IMR-90 (cell line): ENCODE measurements around the gene SLC26A2. TPM values are rescaled to one million over a fixed set of nuclear protein-coding genes. Genes with fewer than 3 reads are reported as not detected.

Source experiments
- ATAC-seq: fragments of 200-7000 bp; cut with Tn5 transposase; 2 replicates; pipeline ENCODE4 v1.9.1; 2020; ENCODE audit warnings: low read depth, mild to moderate bottlenecking, moderate library complexity
- BruUV-seq: library from RNA; stranded (reverse); fragments of 400-500 nt; replicated peaks from 2 replicates; lab custom pipeline; 2021; lab: Mats Ljungman, UMichigan
- CTCF ChIA-PET: fragments of 300-600 bp; formaldehyde crosslinking; extraction: SDS; loops from one replicate; lab custom pipeline; 2021; ENCODE audit warnings: antibody characterized with exemption; lab: Yijun Ruan, JAX
- POLR2A ChIA-PET: fragments of 300-600 bp; sonication (Branson Sonifier 250); formaldehyde crosslinking; loops from one replicate; lab custom pipeline; 2022; ENCODE audit warnings: antibody characterized with exemption; ENCODE audit not compliant: unreplicated experiment; lab: Charles Lee
- DNase-seq: peaks from one replicate; pipeline ENCODE4 v3.0.0; 2013
- H2AFZ ChIP-seq: replicated peaks from 2 replicates; pipeline ENCODE3; 2013; ENCODE audit warnings: low read length, mild to moderate bottlenecking; ENCODE audit not compliant: poor library complexity
- H2AK5ac ChIP-seq: 2 replicates; pipeline ENCODE4 v1.6.1; 2013; ENCODE audit warnings: low read depth, low read length, inconsistent platforms
- H2AK9ac ChIP-seq: replicated peaks from 2 replicates; pipeline ENCODE3; 2013; ENCODE audit warnings: mild to moderate bottlenecking, low read depth, low read length, moderate library complexity; ENCODE audit not compliant: poor library complexity
- H2BK120ac ChIP-seq: 2 replicates; pipeline ENCODE4 v1.6.1; 2013; ENCODE audit warnings: low read depth, low read length, inconsistent platforms
- H2BK15ac ChIP-seq: 3 replicates; pipeline ENCODE4 v1.6.1; 2013; ENCODE audit warnings: low read depth, low read length, inconsistent platforms
- H2BK20ac ChIP-seq: 2 replicates; pipeline ENCODE4 v1.6.1; 2013; ENCODE audit warnings: low read depth, mild to moderate bottlenecking, inconsistent platforms, low read length, moderate library complexity
- H2BK5ac ChIP-seq: 2 replicates; pipeline ENCODE4 v1.6.1; 2013; ENCODE audit warnings: mild to moderate bottlenecking, low read depth, low read length, inconsistent platforms; ENCODE audit not compliant: poor library complexity, severe bottlenecking
- H3K14ac ChIP-seq: replicated peaks from 2 replicates; pipeline ENCODE4 v1.6.1; 2013; ENCODE audit warnings: low read depth, low read length, inconsistent platforms
- H3K18ac ChIP-seq: 2 replicates; pipeline ENCODE4 v1.6.1; 2013; ENCODE audit warnings: low read depth, low read length, control low read depth
- H3K23ac ChIP-seq: 2 replicates; pipeline ENCODE4 v1.6.1; 2013; ENCODE audit warnings: low read depth, low read length, inconsistent platforms
- H3K27ac ChIP-seq: 2 replicates; pipeline ENCODE4 v1.5.1; 2013; ENCODE audit warnings: mild to moderate bottlenecking, control low read depth, low read length; ENCODE audit not compliant: insufficient read depth
- H3K27me3 ChIP-seq: 2 replicates; pipeline ENCODE4 v1.6.1; 2013; ENCODE audit warnings: low read length; ENCODE audit not compliant: control insufficient read depth, insufficient read depth
- H3K36me3 ChIP-seq: 2 replicates; pipeline ENCODE4 v1.6.1; 2013; ENCODE audit warnings: low read length, mixed read lengths; ENCODE audit not compliant: control insufficient read depth, insufficient read depth
- H3K4ac ChIP-seq: 2 replicates; pipeline ENCODE4 v1.6.1; 2013; ENCODE audit warnings: low read depth, low read length, inconsistent platforms
- H3K4me1 ChIP-seq: 2 replicates; pipeline ENCODE4 v1.6.1; 2013; ENCODE audit warnings: low read length, mixed read lengths; ENCODE audit not compliant: control insufficient read depth, insufficient read depth
- H3K4me2 ChIP-seq: 2 replicates; pipeline ENCODE4 v1.6.1; 2013; ENCODE audit warnings: low read depth, mild to moderate bottlenecking, control low read depth, low read length, moderate library complexity
- H3K4me3 ChIP-seq: 2 replicates; pipeline ENCODE4 v1.5.1; 2013; ENCODE audit warnings: low read depth, mild to moderate bottlenecking, control low read depth, low read length, moderate library complexity; ENCODE audit not compliant: insufficient read depth
- H3K56ac ChIP-seq: 2 replicates; pipeline ENCODE4 v1.6.1; 2013; ENCODE audit warnings: low read length, inconsistent platforms; ENCODE audit not compliant: insufficient read depth; ENCODE audit errors: extremely low read depth
- H3K79me1 ChIP-seq, 2 experiments: 2 replicates each; pipeline ENCODE4 v1.6.1; 2013; ENCODE audit warnings: low read length in 2 of 2, inconsistent platforms in 1 of 2, low read depth in 1 of 2
- H3K9ac ChIP-seq: 2 replicates; pipeline ENCODE4 v1.6.1; 2013; ENCODE audit warnings: low read depth, low read length, control low read depth
- H3K9me1 ChIP-seq: 2 replicates; pipeline ENCODE4 v1.6.1; 2013; ENCODE audit warnings: low read length, inconsistent platforms; ENCODE audit not compliant: insufficient read depth
- H3K9me3 ChIP-seq: 2 replicates; pipeline ENCODE4 v1.6.1; 2013; ENCODE audit warnings: low read length; ENCODE audit not compliant: control insufficient read depth, insufficient read depth
- H4K20me1 ChIP-seq: 2 replicates; pipeline ENCODE4 v1.6.1; 2013; ENCODE audit warnings: low read length, inconsistent platforms; ENCODE audit not compliant: insufficient read depth
- H4K5ac ChIP-seq: 2 replicates; pipeline ENCODE4 v1.6.1; 2013; ENCODE audit warnings: mild to moderate bottlenecking, low read depth, low read length, control low read depth
- H4K8ac ChIP-seq, 2 experiments: 2 replicates each; pipeline ENCODE4 v1.6.1; 2013; ENCODE audit warnings: low read depth in 2 of 2, low read length in 2 of 2, control low read depth in 1 of 2, inconsistent platforms in 1 of 2
- H4K91ac ChIP-seq: 2 replicates; pipeline ENCODE4 v1.6.1; 2013; ENCODE audit warnings: low read depth, low read length, inconsistent platforms; ENCODE audit not compliant: insufficient read depth
- BHLHE40 ChIP-seq: fragments of 150-350 bp; IDR thresholded peaks from 2 replicates; pipeline ENCODE4 v1.6.1; 2016; ENCODE audit warnings: mild to moderate bottlenecking, low read depth, low read length
- CEBPB ChIP-seq: IDR thresholded peaks from 2 replicates; pipeline ENCODE4 v1.6.1; 2012; ENCODE audit warnings: low read depth, low read length, improper control_type of control experiment
- MAFK ChIP-seq: IDR thresholded peaks from 2 replicates; pipeline ENCODE4 v1.6.1; 2012; ENCODE audit warnings: low read depth, low read length, improper control_type of control experiment
- MAZ ChIP-seq: IDR thresholded peaks from 2 replicates; pipeline ENCODE4 v1.6.1; 2012; ENCODE audit warnings: low read depth, mild to moderate bottlenecking, low read length, improper control_type of control experiment, moderate library complexity, borderline replicate concordance
- WGBS, 2 experiments: methylation state at CpG; one replicate each; pipeline versions ENCODE4 v1.1.5 to v1.1.7; 2013; ENCODE audit warnings: missing lambda C conversion rate in 2 of 2; ENCODE audit not compliant: insufficient read length in 1 of 2; ENCODE audit errors: extremely low coverage in 2 of 2; 5-methylcytosine and 5-hydroxymethylcytosine counted together
- dilution Hi-C: fragments of 300-500 bp; cut with HindIII; formaldehyde crosslinking; loops from one replicate; pipeline ENCODE4 v1.14.3; 2018; ENCODE audit warnings: low sequenced_read_pairs; ENCODE audit not compliant: unreplicated experiment
- in situ Hi-C: fragments of 300-500 bp; cut with MboI; formaldehyde crosslinking; loops from 3 replicates; pipeline ENCODE4 v1.14.3; 2019; ENCODE audit warnings: low sequenced_read_pairs, inconsistent platforms, mixed read lengths
- intact Hi-C: fragments of 100-400 bp; cut with micrococcal nuclease; formaldehyde crosslinking; loops from 2 replicates; pipeline ENCODE4 v1.10.0; 2022
- polyA plus RNA-seq, 3 experiments: library from polyadenylated mRNA; depleted of rRNA; stranded (reverse); fragments of >200 nt; gene quantifications; 2 replicates each; pipeline ENCODE4 v1.2.3, GENCODE V29; 2012; ENCODE audit warnings: low replicate concordance in 1 of 3
- total RNA-seq: library from RNA; depleted of rRNA; stranded (reverse); fragments of >200 nt; gene quantifications from 2 replicates; pipeline ENCODE4 v1.2.3, GENCODE V29; 2012
- TF ChIP-seq, protein P1 (sequence below): fragments of 150-350 bp; IDR thresholded peaks from 2 replicates; pipeline ENCODE4 v1.6.1; 2017; ENCODE audit warnings: mild to moderate bottlenecking, antibody characterized with exemption, low read length, low read depth
- TF ChIP-seq, protein P2 (sequence below): conservative IDR thresholded peaks from 2 replicates; pipeline ENCODE4 v1.5.1; 2012; ENCODE audit warnings: mild to moderate bottlenecking, low read depth, low read length, improper control_type of control experiment

Gene SLC26A2
- total and polyA plus RNA-seq, 2 of the 4 experiments (the other 2 are of a cell fraction), result 2.2 to 9.9 TPM

DNA sequence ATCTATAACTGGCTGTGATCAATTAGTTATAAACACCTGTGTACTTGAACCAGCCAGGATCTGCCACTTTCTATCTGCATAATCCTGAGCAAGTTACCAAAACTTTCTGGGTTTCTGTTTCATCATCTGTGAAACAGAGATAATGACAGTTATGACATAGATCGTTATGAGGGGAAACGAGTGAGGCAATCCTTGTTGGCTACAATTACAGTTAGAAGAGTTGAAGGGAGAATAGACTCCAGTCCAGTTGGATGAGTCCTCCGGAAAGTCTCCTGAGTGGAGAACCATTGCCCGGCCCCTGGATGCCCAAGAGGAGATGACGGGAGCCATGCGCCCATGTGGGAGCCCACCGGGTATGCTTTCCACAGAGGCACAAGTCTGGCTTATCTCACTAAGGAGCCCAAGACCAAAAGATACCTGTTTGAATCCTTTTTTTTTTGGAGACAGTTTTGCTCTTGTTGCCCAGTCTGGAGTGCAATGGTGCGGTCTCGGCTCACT is 20.4 kb upstream of the SLC26A2 start:
- TF ChIP-seq BHLHE40 (no peak), MAFK (no peak), CEBPB (peak; percentile 50; the same call in 1 of the 2 replicates), MAZ (no peak)
- TF ChIP-seq, protein P1, sequence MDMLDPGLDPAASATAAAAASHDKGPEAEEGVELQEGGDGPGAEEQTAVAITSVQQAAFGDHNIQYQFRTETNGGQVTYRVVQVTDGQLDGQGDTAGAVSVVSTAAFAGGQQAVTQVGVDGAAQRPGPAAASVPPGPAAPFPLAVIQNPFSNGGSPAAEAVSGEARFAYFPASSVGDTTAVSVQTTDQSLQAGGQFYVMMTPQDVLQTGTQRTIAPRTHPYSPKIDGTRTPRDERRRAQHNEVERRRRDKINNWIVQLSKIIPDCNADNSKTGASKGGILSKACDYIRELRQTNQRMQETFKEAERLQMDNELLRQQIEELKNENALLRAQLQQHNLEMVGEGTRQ, result no peak
- TF ChIP-seq, protein P2, sequence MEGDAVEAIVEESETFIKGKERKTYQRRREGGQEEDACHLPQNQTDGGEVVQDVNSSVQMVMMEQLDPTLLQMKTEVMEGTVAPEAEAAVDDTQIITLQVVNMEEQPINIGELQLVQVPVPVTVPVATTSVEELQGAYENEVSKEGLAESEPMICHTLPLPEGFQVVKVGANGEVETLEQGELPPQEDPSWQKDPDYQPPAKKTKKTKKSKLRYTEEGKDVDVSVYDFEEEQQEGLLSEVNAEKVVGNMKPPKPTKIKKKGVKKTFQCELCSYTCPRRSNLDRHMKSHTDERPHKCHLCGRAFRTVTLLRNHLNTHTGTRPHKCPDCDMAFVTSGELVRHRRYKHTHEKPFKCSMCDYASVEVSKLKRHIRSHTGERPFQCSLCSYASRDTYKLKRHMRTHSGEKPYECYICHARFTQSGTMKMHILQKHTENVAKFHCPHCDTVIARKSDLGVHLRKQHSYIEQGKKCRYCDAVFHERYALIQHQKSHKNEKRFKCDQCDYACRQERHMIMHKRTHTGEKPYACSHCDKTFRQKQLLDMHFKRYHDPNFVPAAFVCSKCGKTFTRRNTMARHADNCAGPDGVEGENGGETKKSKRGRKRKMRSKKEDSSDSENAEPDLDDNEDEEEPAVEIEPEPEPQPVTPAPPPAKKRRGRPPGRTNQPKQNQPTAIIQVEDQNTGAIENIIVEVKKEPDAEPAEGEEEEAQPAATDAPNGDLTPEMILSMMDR, result no peak
- ATAC-seq (no peak), DNase-seq (no peak)
- Histone ChIP-seq H2AK9ac (no peak overlapping the region), H3K14ac (no peak overlapping the region), H3K18ac (no peak overlapping the region), H3K27ac (no peak overlapping the region), H3K4me2 (no peak overlapping the region), H3K56ac (no peak overlapping the region), H3K4me3 (no peak overlapping the region), H3K27me3 (peaks cover 2% of the 10 kb centered on the region; the same call in 1 of the 2 replicates), H3K23ac (no peak overlapping the region), H4K5ac (no peak overlapping the region), H2BK15ac (no peak overlapping the region), H3K9me3 (no peaks in the 10 kb centered on the region), H2AFZ (no peak overlapping the region), H3K9me1 (peaks cover 20% of the 10 kb centered on the region), H2AK5ac (no peak overlapping the region), H3K36me3 (no peaks in the 10 kb centered on the region), H2BK120ac (0 out of 2 replicates have a peak overlapping the region, but pooled peaks have one; percentile 67), H3K9ac (no peak overlapping the region), H3K4ac (no peak overlapping the region), H2BK20ac (no peak overlapping the region; the same call in 1 of the 2 replicates), H3K79me1 (no peaks in the 10 kb centered on the region), H4K20me1 (no peaks in the 10 kb centered on the region), H4K91ac (0 out of 2 replicates have a peak overlapping the region, but pooled peaks have one; percentile 10), H2BK5ac (no peak overlapping the region), H3K4me1 (peaks cover 10% of the 10 kb centered on the region), H4K8ac (no peak overlapping the region)
- in situ Hi-C loops, result no loop called here
- POLR2A ChIA-PET, result no interaction called here
- BruUV-seq, result no TSS peak
- CTCF ChIA-PET, result interaction anchor here (0.6 kb wide), 1 partner anchor 18 kb away, joined by 4 read pairs; no protein-coding TSS in a partner anchor
- dilution Hi-C loops, result no loop called here
- intact Hi-C loops, result no loop called here
- WGBS, 2 experiments, result 92% methylated on average over 2 of the region's 9 CpGs; no CpG with 5 or more reads in 1 of the 2 experiments
